ENCODE measurements around the gene ACR. TPM values are rescaled to one million over a fixed set of nuclear protein-coding genes. Genes with fewer than 3 reads are reported as not detected.
A peak's percentile ranks its signal among the peaks of the same experiment; 100 is the strongest.

The ACR gene
- total and polyA plus RNA-seq, 4 donors: 0.07 to 0.17 (median 0.12) TPM

DNA sequence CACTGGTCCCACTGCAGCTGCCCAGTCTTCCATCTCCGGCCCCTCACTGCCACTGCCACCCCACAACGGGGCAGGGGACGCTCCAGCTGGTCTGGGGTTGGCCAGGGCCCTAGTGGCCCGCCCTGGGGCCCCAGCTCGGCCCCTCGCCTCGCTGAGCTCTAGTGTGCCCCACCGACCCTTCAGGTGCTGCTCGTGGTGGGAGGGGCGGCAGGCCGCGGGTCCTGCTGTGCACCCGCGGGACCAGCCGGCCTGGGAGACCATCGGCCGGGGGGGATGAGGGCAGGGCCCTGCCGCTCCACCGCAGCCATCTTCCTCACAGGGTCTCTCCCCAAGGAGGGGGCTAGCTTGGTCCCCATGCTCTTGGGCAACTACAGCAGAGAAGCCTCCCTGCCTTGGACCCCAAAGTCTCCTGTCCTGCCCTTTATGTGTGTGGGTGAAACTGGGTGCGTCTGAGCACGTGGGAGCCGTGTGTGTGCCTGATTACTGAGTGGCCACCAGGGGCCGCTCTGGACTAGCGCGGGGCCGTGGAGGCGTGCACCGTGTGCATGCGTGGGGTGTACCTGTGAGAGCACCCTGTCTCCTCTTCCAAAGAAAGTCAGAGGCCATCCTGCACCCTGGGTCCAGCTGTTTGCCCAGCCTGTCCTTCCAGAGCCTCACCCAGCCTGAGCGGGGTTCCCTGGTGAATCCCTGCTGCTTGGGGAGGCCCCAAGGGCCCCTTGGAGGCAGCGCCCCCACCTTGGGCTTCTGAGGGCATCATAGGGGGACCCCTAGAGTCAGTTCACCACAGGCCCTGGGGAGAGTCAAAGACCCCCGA is 6.0 kb upstream of the ACR start:
- DNase-seq (ENCODE audit: low spot score): peak; percentile 51
- Histone ChIP-seq H3K4me1 (ENCODE audit: control insufficient read depth in 4 of 4, insufficient read depth in 4 of 4, low read length in 3 of 4) (peaks cover 0 to 10% (median 0%) of the 10 kb centered on the region in 4 donors), H3K9ac (ENCODE audit: low read depth in 1 of 2, low read length in 2 of 2) (no peak overlapping the region)

GRCh38 chr22:50732681-50733080 is 5.3 kb upstream of the ACR start:
- no peak for DNase-seq (ENCODE audit: low spot score)

More for the DNA sequence above, 6.0 kb upstream of the ACR start:
- no peaks in the 10 kb centered on the region for H3K9me3 ChIP-seq (ENCODE audit: control insufficient read depth in 4 of 4, low read length in 3 of 4)
- TF ChIP-seq EGR1 (IDR thresholded peaks at IDR 0.05; ENCODE audit: low read depth in 2 of 2) (no peak), RAD21 (IDR thresholded peaks at IDR 0.05) (peak; percentile 84 to 87), NR2F2 (IDR thresholded peaks at IDR 0.05) (no peak)
- TF ChIP-seq, protein P1, sequence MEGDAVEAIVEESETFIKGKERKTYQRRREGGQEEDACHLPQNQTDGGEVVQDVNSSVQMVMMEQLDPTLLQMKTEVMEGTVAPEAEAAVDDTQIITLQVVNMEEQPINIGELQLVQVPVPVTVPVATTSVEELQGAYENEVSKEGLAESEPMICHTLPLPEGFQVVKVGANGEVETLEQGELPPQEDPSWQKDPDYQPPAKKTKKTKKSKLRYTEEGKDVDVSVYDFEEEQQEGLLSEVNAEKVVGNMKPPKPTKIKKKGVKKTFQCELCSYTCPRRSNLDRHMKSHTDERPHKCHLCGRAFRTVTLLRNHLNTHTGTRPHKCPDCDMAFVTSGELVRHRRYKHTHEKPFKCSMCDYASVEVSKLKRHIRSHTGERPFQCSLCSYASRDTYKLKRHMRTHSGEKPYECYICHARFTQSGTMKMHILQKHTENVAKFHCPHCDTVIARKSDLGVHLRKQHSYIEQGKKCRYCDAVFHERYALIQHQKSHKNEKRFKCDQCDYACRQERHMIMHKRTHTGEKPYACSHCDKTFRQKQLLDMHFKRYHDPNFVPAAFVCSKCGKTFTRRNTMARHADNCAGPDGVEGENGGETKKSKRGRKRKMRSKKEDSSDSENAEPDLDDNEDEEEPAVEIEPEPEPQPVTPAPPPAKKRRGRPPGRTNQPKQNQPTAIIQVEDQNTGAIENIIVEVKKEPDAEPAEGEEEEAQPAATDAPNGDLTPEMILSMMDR (IDR thresholded peaks at IDR 0.05; ENCODE audit: low read depth, low read length, missing input control): peak; percentile 70
- 48% methylated on average over 32 of the region's 32 CpGs for WGBS
- no peak overlapping the region for H3K27ac ChIP-seq (ENCODE audit: low read depth in 1 of 2, low read length in 2 of 2)
- H3K36me3 ChIP-seq (ENCODE audit: control insufficient read depth in 4 of 4, insufficient read depth in 3 of 4, low read depth in 1 of 4, low read length in 3 of 4): peaks cover 0 to 5% (median 0%) of the 10 kb centered on the region in 4 donors
- no peaks in the 10 kb centered on the region for H3K27me3 ChIP-seq (ENCODE audit: control insufficient read depth in 4 of 4, insufficient read depth in 4 of 4, low read length in 3 of 4)
- no peak overlapping the region for H3K4me3 ChIP-seq (ENCODE audit: low read depth in 1 of 3, low read length in 3 of 3)

GRCh38 chr22:50733521-50734342 is 4.3 kb upstream of the ACR start:
- no peak for DNase-seq (ENCODE audit: low spot score)
- TF ChIP-seq SP1 (IDR thresholded peaks at IDR 0.05): no peak
- TF ChIP-seq, protein P2, sequence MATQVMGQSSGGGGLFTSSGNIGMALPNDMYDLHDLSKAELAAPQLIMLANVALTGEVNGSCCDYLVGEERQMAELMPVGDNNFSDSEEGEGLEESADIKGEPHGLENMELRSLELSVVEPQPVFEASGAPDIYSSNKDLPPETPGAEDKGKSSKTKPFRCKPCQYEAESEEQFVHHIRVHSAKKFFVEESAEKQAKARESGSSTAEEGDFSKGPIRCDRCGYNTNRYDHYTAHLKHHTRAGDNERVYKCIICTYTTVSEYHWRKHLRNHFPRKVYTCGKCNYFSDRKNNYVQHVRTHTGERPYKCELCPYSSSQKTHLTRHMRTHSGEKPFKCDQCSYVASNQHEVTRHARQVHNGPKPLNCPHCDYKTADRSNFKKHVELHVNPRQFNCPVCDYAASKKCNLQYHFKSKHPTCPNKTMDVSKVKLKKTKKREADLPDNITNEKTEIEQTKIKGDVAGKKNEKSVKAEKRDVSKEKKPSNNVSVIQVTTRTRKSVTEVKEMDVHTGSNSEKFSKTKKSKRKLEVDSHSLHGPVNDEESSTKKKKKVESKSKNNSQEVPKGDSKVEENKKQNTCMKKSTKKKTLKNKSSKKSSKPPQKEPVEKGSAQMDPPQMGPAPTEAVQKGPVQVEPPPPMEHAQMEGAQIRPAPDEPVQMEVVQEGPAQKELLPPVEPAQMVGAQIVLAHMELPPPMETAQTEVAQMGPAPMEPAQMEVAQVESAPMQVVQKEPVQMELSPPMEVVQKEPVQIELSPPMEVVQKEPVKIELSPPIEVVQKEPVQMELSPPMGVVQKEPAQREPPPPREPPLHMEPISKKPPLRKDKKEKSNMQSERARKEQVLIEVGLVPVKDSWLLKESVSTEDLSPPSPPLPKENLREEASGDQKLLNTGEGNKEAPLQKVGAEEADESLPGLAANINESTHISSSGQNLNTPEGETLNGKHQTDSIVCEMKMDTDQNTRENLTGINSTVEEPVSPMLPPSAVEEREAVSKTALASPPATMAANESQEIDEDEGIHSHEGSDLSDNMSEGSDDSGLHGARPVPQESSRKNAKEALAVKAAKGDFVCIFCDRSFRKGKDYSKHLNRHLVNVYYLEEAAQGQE (IDR thresholded peaks at IDR 0.05): no peak
- no peak for TF ChIP-seq EGR1 (IDR thresholded peaks at IDR 0.05; ENCODE audit: low read depth in 2 of 2)
- TF ChIP-seq, protein P3, sequence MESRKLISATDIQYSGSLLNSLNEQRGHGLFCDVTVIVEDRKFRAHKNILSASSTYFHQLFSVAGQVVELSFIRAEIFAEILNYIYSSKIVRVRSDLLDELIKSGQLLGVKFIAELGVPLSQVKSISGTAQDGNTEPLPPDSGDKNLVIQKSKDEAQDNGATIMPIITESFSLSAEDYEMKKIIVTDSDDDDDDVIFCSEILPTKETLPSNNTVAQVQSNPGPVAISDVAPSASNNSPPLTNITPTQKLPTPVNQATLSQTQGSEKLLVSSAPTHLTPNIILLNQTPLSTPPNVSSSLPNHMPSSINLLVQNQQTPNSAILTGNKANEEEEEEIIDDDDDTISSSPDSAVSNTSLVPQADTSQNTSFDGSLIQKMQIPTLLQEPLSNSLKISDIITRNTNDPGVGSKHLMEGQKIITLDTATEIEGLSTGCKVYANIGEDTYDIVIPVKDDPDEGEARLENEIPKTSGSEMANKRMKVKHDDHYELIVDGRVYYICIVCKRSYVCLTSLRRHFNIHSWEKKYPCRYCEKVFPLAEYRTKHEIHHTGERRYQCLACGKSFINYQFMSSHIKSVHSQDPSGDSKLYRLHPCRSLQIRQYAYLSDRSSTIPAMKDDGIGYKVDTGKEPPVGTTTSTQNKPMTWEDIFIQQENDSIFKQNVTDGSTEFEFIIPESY (IDR thresholded peaks at IDR 0.05): no peak
- TF ChIP-seq, protein P4, sequence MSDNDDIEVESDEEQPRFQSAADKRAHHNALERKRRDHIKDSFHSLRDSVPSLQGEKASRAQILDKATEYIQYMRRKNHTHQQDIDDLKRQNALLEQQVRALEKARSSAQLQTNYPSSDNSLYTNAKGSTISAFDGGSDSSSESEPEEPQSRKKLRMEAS (IDR thresholded peaks at IDR 0.05): no peak
- no peak for TF ChIP-seq FOXA2 (IDR thresholded peaks at IDR 0.05)
- TF ChIP-seq FOXA1 (IDR thresholded peaks at IDR 0.05): no peak
- no peak for TF ChIP-seq GABPA (IDR thresholded peaks at IDR 0.05 in 1 of 2, conservative IDR thresholded peaks at IDR 0.05 in 1 of 2)
- TF ChIP-seq TAF1 (conservative IDR thresholded peaks at IDR 0.05): no peak
- TF ChIP-seq RXRA (IDR thresholded peaks at IDR 0.05): no peak
- no peak for TF ChIP-seq YY1 (IDR thresholded peaks at IDR 0.05)
- TF ChIP-seq HNF4G (IDR thresholded peaks at IDR 0.05): no peak
- TF ChIP-seq, protein P1 (IDR thresholded peaks at IDR 0.05; ENCODE audit: low read depth, low read length, missing input control): no peak

More at GRCh38 chr22:50732681-50733080, 5.3 kb upstream of the ACR start:
- Histone ChIP-seq H3K4me3 (ENCODE audit: low read depth in 1 of 3, low read length in 3 of 3) (no peak overlapping the region), H3K27me3 (ENCODE audit: control insufficient read depth in 4 of 4, insufficient read depth in 4 of 4, low read length in 3 of 4) (no peaks in the 10 kb centered on the region), H3K27ac (ENCODE audit: low read depth in 1 of 2, low read length in 2 of 2) (no peak overlapping the region), H3K9ac (ENCODE audit: low read depth in 1 of 2, low read length in 2 of 2) (no peak overlapping the region), H3K36me3 (ENCODE audit: control insufficient read depth in 4 of 4, insufficient read depth in 3 of 4, low read depth in 1 of 4, low read length in 3 of 4) (peaks cover 0 to 2% (median 0%) of the 10 kb centered on the region in 4 donors), H3K4me1 (ENCODE audit: control insufficient read depth in 4 of 4, insufficient read depth in 4 of 4, low read length in 3 of 4) (peaks cover 0 to 8% (median 0%) of the 10 kb centered on the region in 4 donors), H3K9me3 (ENCODE audit: control insufficient read depth in 4 of 4, low read length in 3 of 4) (no peaks in the 10 kb centered on the region)
- TF ChIP-seq RXRA (IDR thresholded peaks at IDR 0.05): no peak
- WGBS: 75% methylated on average over 12 of the region's 12 CpGs

More at GRCh38 chr22:50733521-50734342, 4.3 kb upstream of the ACR start:
- H3K9ac ChIP-seq (ENCODE audit: low read depth in 1 of 2, low read length in 2 of 2): no peak overlapping the region
- WGBS: 63% methylated on average over 22 of the region's 22 CpGs
- no peaks in the 10 kb centered on the region for H3K9me3 ChIP-seq (ENCODE audit: control insufficient read depth in 4 of 4, low read length in 3 of 4)
- H3K4me1 ChIP-seq (ENCODE audit: control insufficient read depth in 4 of 4, insufficient read depth in 4 of 4, low read length in 3 of 4): peaks cover 0 to 8% (median 0%) of the 10 kb centered on the region in 4 donors
- no peak overlapping the region for H3K4me3 ChIP-seq (ENCODE audit: low read depth in 1 of 3, low read length in 3 of 3)
- H3K36me3 ChIP-seq (ENCODE audit: control insufficient read depth in 4 of 4, insufficient read depth in 3 of 4, low read depth in 1 of 4, low read length in 3 of 4): peaks cover 0 to 2% (median 0%) of the 10 kb centered on the region in 4 donors
- no peak overlapping the region for H3K27ac ChIP-seq (ENCODE audit: low read depth in 1 of 2, low read length in 2 of 2)
- H3K27me3 ChIP-seq (ENCODE audit: control insufficient read depth in 4 of 4, insufficient read depth in 4 of 4, low read length in 3 of 4): no peaks in the 10 kb centered on the region

Data from liver (tissue), 9 donors.